GM12891 (cell line): ENCODE data around the gene HAPSTR1.

Experiments
- PAX5 ChIP-seq: IDR thresholded peaks from 2 replicates; pipeline ENCODE4 v1.6.1; 2011; ENCODE audit warnings: low read length, moderate library complexity, mild to moderate bottlenecking; ENCODE audit not compliant: insufficient read depth, severe bottlenecking
- POLR2A ChIP-seq: IDR thresholded peaks from 2 replicates; pipeline ENCODE4 v1.6.1; 2011; ENCODE audit warnings: low read depth, low read length, control low read depth
- POLR2AphosphoS5 ChIP-seq: IDR thresholded peaks from 2 replicates; pipeline ENCODE4 v1.6.1; 2011; ENCODE audit warnings: low read depth, low read length, control low read depth
- POU2F2 ChIP-seq: IDR thresholded peaks from 2 replicates; pipeline ENCODE4 v1.6.1; 2011; ENCODE audit warnings: low read depth, mild to moderate bottlenecking, control low read depth, low read length, moderate library complexity
- SPI1 ChIP-seq: IDR thresholded peaks from 2 replicates; pipeline ENCODE4 v1.6.1; 2011; ENCODE audit warnings: low read depth, low read length, control low read depth
- TAF1 ChIP-seq: IDR thresholded peaks from 2 replicates; pipeline ENCODE4 v1.6.1; 2011; ENCODE audit warnings: low read depth, low read length, control low read depth

DNA sequence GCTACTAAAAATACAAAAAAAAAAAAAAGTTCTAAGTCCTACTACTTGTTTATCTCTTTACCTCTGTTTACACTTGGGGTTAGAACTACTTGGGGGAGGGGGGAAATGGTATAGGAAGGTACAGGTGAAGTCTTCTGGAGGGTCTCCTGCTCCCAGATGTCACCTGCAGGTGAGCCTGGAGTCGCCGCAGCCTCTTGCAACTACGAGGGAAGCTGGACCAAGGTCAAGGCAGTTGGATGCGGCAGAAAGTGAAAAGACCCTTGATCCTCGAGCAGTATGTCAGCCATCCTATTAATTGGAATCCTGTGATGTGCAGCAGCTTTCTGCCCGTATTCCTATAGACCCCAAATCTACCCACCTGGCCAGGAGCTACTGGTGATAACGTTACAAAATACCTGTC is 33.0 kb downstream of the HAPSTR1 start:
- no peak for TF ChIP-seq POLR2A
- TF ChIP-seq POLR2AphosphoS5: no peak
- no peak for TF ChIP-seq TAF1
- no peak for TF ChIP-seq SPI1
- TF ChIP-seq PAX5: no peak
- no peak for TF ChIP-seq POU2F2
